NOMO-1 treated with DMSO at 0.1 percent for 48 hours (cell line): Measurements from ENCODE around the gene EZR.

Experiments
- DNase-seq: peaks from one replicate; lab custom pipeline; 2025; ENCODE audit not compliant: unreplicated experiment; lab: John Stamatoyannopoulos, UW

Gene EZR

GRCh38 chr6:158737710-158738615, 81.2 kb downstream of the EZR start:
- DNase-seq = peak; percentile 93

DNA sequence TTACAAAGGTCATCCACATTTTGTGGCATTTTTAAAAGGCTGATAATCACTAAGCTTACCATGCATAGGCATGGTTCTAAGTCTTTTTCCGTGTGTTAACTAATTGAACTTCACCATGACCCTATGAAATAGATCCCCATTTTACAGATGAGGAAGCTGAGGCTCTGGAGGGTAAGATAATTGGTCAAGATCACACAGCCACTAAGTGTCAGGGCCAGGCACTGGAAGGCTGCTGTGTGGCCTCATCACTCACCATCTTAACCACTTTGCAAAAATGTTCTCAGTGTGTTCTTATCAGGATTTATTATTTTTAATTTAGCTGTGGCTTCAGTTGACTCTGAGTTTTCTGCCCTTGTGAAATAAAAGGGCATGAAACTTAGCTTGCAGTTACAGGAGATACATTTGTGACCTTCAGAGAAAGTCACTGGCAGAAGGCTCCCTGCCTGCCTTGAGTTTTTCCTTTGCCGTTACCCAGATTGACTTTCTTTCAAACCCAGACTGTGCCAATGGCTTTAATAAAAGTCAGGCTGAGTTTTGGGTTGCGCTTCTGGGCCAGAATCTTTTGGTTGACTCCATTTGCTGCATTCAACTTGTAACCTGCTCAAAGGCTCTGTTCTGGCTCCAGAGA, 82.0 kb downstream of the EZR start:
- DNase-seq = peak; percentile 7

- DNase-seq = no peak
Measured at GRCh38 chr6:158735009-158735408, 84.2 kb downstream of the EZR start.

DNA sequence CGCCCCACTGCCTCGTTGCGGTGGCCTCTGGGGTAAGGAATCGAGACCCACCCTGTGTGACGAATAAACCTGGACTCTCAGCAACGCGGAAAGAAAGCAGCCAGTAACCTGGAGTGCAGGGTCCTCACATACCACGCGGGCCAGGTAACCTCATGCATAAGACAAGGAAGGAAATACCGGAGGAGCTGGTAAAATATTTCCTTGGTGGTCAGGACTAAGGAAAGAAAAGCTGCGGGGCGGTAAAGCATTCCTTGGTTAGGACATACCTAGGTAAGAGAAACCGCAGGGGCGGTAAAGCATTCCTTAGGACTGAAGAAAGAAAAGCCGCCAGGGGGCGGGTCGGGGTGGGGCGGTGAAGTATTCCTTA, 88.6 kb downstream of the EZR start:
- no peak for DNase-seq

GRCh38 chr6:158729906-158730540, 89.1 kb downstream of the EZR start:
- peak; percentile 45 for DNase-seq

GRCh38 chr6:158725704-158726103, 93.5 kb downstream of the EZR start:
- DNase-seq = no peak

DNA sequence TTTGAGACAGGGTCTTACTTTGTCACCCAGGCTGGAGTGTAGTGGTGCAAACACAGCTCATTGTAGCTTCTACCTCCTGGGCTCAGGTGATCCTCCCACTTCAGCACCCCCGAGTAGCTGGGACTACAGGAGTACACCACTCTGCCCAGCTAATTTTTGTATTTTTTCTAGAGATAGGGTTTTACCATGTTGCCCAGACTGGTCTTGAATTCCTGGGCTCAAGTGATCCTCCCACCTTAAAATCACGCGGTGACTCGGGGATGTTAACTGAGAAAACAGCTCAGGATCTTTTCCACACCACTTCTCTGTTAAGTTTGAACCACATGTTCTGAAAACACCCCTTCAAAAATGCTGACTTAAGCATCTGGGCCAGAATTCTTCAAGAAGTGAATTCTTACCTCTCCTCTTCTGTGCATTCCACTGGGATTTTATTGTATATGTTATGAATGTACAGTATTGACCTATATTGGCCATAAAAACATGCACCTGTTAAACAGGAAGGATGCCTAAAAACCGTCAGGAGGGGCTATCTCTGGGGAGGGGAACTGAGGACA, 96.9 kb downstream of the EZR start:
- no peak for DNase-seq

GRCh38 chr6:158718461-158719046, 100.6 kb downstream of the EZR start:
- DNase-seq = no peak

GRCh38 chr6:158717341-158718330, 101.5 kb downstream of the EZR start:
- peak; percentile 30 for DNase-seq
